Measurements from ENCODE around the gene NHSL1. TPM values are rescaled to one million over a fixed set of nuclear protein-coding genes. Genes with fewer than 3 reads are reported as not detected.
A peak's percentile ranks its signal among the peaks of the same experiment; 100 is the strongest.

NHSL1 gene
- total RNA-seq, 1 experiment from 2014 or later, result 41.9 TPM

GRCh38 chr6:138504764-138505689 lies 5.7 kb upstream of the NHSL1 start:
- Histone ChIP-seq H3K27me3 (replicated peaks; ENCODE audit: control insufficient read depth, insufficient read depth, low read length) (no peaks in the 10 kb centered on the region), H3K4me1 (peaks cover 83% of the 10 kb centered on the region), H3K9me3 (no peaks in the 10 kb centered on the region), H3K36me3 (ENCODE audit: control insufficient read depth, insufficient read depth, low read length) (no peaks in the 10 kb centered on the region), H3K4me3 (ENCODE audit: low read depth, low read length) (no peak overlapping the region)
- no peaks in the 10 kb centered on the region for H3K9me3 Mint-ChIP-seq (ENCODE audit: unreplicated experiment)
- CTCF ChIA-PET, result interaction anchor here (1.2 kb wide), 1 partner anchor 10 kb away, joined by 3 read pairs; no protein-coding TSS in a partner anchor
- peaks cover 42% of the 10 kb centered on the region for H3K4me1 Mint-ChIP-seq (ENCODE audit: low read depth, unreplicated experiment)
- peak in 1 of 2 experiments; percentile 48 for DNase-seq
- H3K36me3 Mint-ChIP-seq (ENCODE audit: insufficient read depth, unreplicated experiment), result peaks cover 15% of the 10 kb centered on the region
- H3K27ac Mint-ChIP-seq (ENCODE audit: unreplicated experiment), result peak overlapping the region; percentile 40
- H3K4me3 Mint-ChIP-seq (ENCODE audit: unreplicated experiment), result peak overlapping the region; percentile 32
- TSS peak; percentile 27 for BruUV-seq (replicated peaks)
- TF ChIP-seq, protein P1, sequence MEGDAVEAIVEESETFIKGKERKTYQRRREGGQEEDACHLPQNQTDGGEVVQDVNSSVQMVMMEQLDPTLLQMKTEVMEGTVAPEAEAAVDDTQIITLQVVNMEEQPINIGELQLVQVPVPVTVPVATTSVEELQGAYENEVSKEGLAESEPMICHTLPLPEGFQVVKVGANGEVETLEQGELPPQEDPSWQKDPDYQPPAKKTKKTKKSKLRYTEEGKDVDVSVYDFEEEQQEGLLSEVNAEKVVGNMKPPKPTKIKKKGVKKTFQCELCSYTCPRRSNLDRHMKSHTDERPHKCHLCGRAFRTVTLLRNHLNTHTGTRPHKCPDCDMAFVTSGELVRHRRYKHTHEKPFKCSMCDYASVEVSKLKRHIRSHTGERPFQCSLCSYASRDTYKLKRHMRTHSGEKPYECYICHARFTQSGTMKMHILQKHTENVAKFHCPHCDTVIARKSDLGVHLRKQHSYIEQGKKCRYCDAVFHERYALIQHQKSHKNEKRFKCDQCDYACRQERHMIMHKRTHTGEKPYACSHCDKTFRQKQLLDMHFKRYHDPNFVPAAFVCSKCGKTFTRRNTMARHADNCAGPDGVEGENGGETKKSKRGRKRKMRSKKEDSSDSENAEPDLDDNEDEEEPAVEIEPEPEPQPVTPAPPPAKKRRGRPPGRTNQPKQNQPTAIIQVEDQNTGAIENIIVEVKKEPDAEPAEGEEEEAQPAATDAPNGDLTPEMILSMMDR (IDR thresholded peaks at IDR 0.05; ENCODE audit: insufficient read depth in 1 of 2, low read depth in 1 of 2, low read length in 1 of 2, severe bottlenecking in 1 of 2, unreplicated experiment in 1 of 2), result no peak
- POLR2A ChIA-PET, result interaction anchor here (0.6 kb wide), 1 partner anchor 19 kb away, joined by 7 read pairs; no protein-coding TSS in a partner anchor
- intact Hi-C loops (cut with micrococcal nuclease; ENCODE audit: unreplicated experiment), result loop anchor here (1.0 to 5.0 kb wide), 5 partner anchors 18 to 218 kb away; no protein-coding TSS in a partner anchor
- H3K27me3 Mint-ChIP-seq (ENCODE audit: insufficient read depth, unreplicated experiment), result no peaks in the 10 kb centered on the region

GRCh38 chr6:138503881-138504680 lies 4.8 kb upstream of the NHSL1 start:
- peak; percentile 69 to 73 for DNase-seq
- H3K27me3 ChIP-seq (replicated peaks; ENCODE audit: control insufficient read depth, insufficient read depth, low read length), result no peaks in the 10 kb centered on the region
- ChIA-PET CTCF (interaction anchor here (1.2 kb wide), 1 partner anchor 11 kb away, joined by 3 read pairs; no protein-coding TSS in a partner anchor), POLR2A (interaction anchor here (0.6 kb wide), 2 partner anchors 20 to 44 kb away, joined by 3 to 7 read pairs; no protein-coding TSS in a partner anchor)
- Mint-ChIP-seq H3K4me1 (ENCODE audit: low read depth, unreplicated experiment) (peaks cover 46% of the 10 kb centered on the region), H3K27me3 (ENCODE audit: insufficient read depth, unreplicated experiment) (no peaks in the 10 kb centered on the region), H3K9me3 (ENCODE audit: unreplicated experiment) (no peaks in the 10 kb centered on the region), H3K27ac (ENCODE audit: unreplicated experiment) (peak overlapping the region; percentile 40), H3K36me3 (ENCODE audit: insufficient read depth, unreplicated experiment) (peaks cover 15% of the 10 kb centered on the region), H3K4me3 (ENCODE audit: unreplicated experiment) (peak overlapping the region; percentile 32)
- intact Hi-C loops (cut with micrococcal nuclease; ENCODE audit: unreplicated experiment), result loop anchor here (1.0 to 2.0 kb wide), 4 partner anchors 17 to 69 kb away; no protein-coding TSS in a partner anchor
- peaks cover 88% of the 10 kb centered on the region for H3K4me1 ChIP-seq
- H3K4me3 ChIP-seq (ENCODE audit: low read depth, low read length), result no peak overlapping the region
- H3K36me3 ChIP-seq (ENCODE audit: control insufficient read depth, insufficient read depth, low read length), result no peaks in the 10 kb centered on the region
- no TSS peak for BruUV-seq (replicated peaks)
- TF ChIP-seq, protein P1 (IDR thresholded peaks at IDR 0.05; ENCODE audit: insufficient read depth in 1 of 2, low read depth in 1 of 2, low read length in 1 of 2, severe bottlenecking in 1 of 2, unreplicated experiment in 1 of 2), result no peak
- no peaks in the 10 kb centered on the region for H3K9me3 ChIP-seq

- ChIA-PET POLR2A (no interaction called here), CTCF (no interaction called here)
- H3K4me1 Mint-ChIP-seq (ENCODE audit: low read depth, unreplicated experiment), result peaks cover 47% of the 10 kb centered on the region
Measured at GRCh38 chr6:138502546-138502945, 3.3 kb upstream of the NHSL1 start.

More at GRCh38 chr6:138502546-138502945, 3.3 kb upstream of the NHSL1 start:
- H3K4me3 Mint-ChIP-seq (ENCODE audit: unreplicated experiment), result no peak overlapping the region
- H3K36me3 ChIP-seq (ENCODE audit: control insufficient read depth, insufficient read depth, low read length), result no peaks in the 10 kb centered on the region
- TF ChIP-seq, protein P1 (IDR thresholded peaks at IDR 0.05; ENCODE audit: insufficient read depth in 1 of 2, low read depth in 1 of 2, low read length in 1 of 2, severe bottlenecking in 1 of 2, unreplicated experiment in 1 of 2), result no peak
- H3K9me3 ChIP-seq, result no peaks in the 10 kb centered on the region
- H3K4me1 ChIP-seq, result peaks cover 87% of the 10 kb centered on the region
- DNase-seq, result no peak
- intact Hi-C loops (cut with micrococcal nuclease; ENCODE audit: unreplicated experiment), result no loop called here
- H3K27me3 ChIP-seq (replicated peaks; ENCODE audit: control insufficient read depth, insufficient read depth, low read length), result no peaks in the 10 kb centered on the region
- no peaks in the 10 kb centered on the region for H3K9me3 Mint-ChIP-seq (ENCODE audit: unreplicated experiment)
- no peaks in the 10 kb centered on the region for H3K27me3 Mint-ChIP-seq (ENCODE audit: insufficient read depth, unreplicated experiment)
- BruUV-seq (replicated peaks), result no TSS peak
- H3K36me3 Mint-ChIP-seq (ENCODE audit: insufficient read depth, unreplicated experiment), result peaks cover 15% of the 10 kb centered on the region
- no peak overlapping the region for H3K27ac Mint-ChIP-seq (ENCODE audit: unreplicated experiment)
- H3K4me3 ChIP-seq (ENCODE audit: low read depth, low read length), result no peak overlapping the region
